Thyroid gland (tissue), 4 donors: ENCODE data around the gene UBXN11.

Experiments used
- POLR2A ChIP-seq, 2 donors: fragments of 450-650 bp; IDR thresholded peaks; one replicate each; pipeline ENCODE4 v1.6.1; 2017; ENCODE audit warnings: antibody characterized with exemption in 2 of 2, mild to moderate bottlenecking in 2 of 2, moderate library complexity in 1 of 2
- TF ChIP-seq, protein P1 (sequence below), 6 experiments: fragments of 200-600 bp in 3 of 6; fragments of 450-650 bp in 3 of 6; sonication (generic) in 3 of 6; IDR thresholded peaks; one replicate each; pipeline ENCODE4 v1.5.1; 2016 to 2019; ENCODE audit warnings: antibody characterized with exemption in 6 of 6, mild to moderate bottlenecking in 2 of 6, inconsistent platforms in 1 of 6, moderate library complexity in 1 of 6

DNA sequence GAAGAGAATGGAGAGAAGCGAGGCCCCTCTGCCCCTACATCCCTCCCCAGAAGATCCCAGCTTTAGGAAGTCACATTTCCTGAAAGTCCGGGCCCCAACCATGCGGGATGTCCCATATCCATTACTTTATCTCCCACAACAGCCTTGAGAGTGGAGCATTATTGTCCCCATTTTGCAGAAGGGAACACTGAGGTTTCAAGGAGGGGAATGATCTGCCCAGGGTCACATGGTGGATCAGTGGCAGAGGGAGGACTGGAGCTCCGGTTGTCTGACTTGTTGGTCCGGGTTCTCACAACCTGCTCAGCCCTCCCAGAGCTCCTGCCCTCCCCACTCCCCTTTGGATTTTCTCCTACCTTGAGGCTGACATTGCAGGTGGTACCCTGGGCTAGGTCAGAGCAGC lies 49.7 kb upstream of the UBXN11 start:
- TF ChIP-seq POLR2A (IDR thresholded peaks at IDR 0.05): no peak
- TF ChIP-seq, protein P1, sequence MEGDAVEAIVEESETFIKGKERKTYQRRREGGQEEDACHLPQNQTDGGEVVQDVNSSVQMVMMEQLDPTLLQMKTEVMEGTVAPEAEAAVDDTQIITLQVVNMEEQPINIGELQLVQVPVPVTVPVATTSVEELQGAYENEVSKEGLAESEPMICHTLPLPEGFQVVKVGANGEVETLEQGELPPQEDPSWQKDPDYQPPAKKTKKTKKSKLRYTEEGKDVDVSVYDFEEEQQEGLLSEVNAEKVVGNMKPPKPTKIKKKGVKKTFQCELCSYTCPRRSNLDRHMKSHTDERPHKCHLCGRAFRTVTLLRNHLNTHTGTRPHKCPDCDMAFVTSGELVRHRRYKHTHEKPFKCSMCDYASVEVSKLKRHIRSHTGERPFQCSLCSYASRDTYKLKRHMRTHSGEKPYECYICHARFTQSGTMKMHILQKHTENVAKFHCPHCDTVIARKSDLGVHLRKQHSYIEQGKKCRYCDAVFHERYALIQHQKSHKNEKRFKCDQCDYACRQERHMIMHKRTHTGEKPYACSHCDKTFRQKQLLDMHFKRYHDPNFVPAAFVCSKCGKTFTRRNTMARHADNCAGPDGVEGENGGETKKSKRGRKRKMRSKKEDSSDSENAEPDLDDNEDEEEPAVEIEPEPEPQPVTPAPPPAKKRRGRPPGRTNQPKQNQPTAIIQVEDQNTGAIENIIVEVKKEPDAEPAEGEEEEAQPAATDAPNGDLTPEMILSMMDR (IDR thresholded peaks at IDR 0.05): no peak
